Heart left ventricle (tissue), 16 donors: ENCODE data around the gene TTC8. TPM values are rescaled to one million over a fixed set of nuclear protein-coding genes. Genes with fewer than 3 reads are reported as not detected.

ENCODE experiments used
- ATAC-seq, 4 donors: fragments of 200-7000 bp; cut with Tn5 transposase; one replicate each; pipeline ENCODE4 v1.9.1; 2020 to 2022; ENCODE audit warnings: moderate library complexity in 4 of 4, mild to moderate bottlenecking in 3 of 4, moderate number of reproducible peaks in 1 of 4
- DNase-seq, 5 donors: peaks; one replicate each; pipeline ENCODE4 v3.0.0-alpha.2; 2020
- H3K27ac ChIP-seq, 12 donors: fragments of 200-600 bp; sonication (generic) in 4 of 12; one replicate each; pipeline versions ENCODE4 v1.5.0 to v1.8.0; 2016 to 2022; ENCODE audit warnings: mild to moderate bottlenecking in 2 of 12
- H3K27me3 ChIP-seq, 9 donors: fragments of 200-600 bp; sonication (generic) in 2 of 9; one replicate each; pipeline versions ENCODE4 v1.5.1 to v1.8.0; 2016 to 2022; ENCODE audit warnings: mild to moderate bottlenecking in 3 of 9
- H3K36me3 ChIP-seq, 9 donors: fragments of 200-600 bp; sonication (generic) in 2 of 9; one replicate each; pipeline versions ENCODE4 v1.5.0 to v1.8.0; 2018 to 2022; ENCODE audit warnings: mild to moderate bottlenecking in 2 of 9
- H3K4me1 ChIP-seq, 12 donors: fragments of 200-600 bp; sonication (generic) in 4 of 12; one replicate each; pipeline versions ENCODE4 v1.5.0 to v1.8.0; 2016 to 2022; ENCODE audit warnings: mild to moderate bottlenecking in 3 of 12
- H3K4me3 ChIP-seq, 12 donors: fragments of 200-600 bp; sonication (generic) in 4 of 12; one replicate each; pipeline versions ENCODE4 v1.5.0 to v1.8.0; 2017 to 2022; ENCODE audit warnings: mild to moderate bottlenecking in 9 of 12, moderate library complexity in 4 of 12
- H3K9me3 ChIP-seq, 12 donors: fragments of 200-600 bp; sonication (generic) in 4 of 12; one replicate each; pipeline versions ENCODE4 v1.5.0 to v1.8.0; 2016 to 2022; ENCODE audit warnings: mild to moderate bottlenecking in 1 of 12
- CTCF ChIP-seq, 12 donors: fragments of 200-600 bp; sonication (generic) in 4 of 12; IDR thresholded peaks; one replicate each; pipeline versions ENCODE4 v1.5.0 to v1.8.0; 2018 to 2022; ENCODE audit warnings: antibody characterized with exemption in 12 of 12, mild to moderate bottlenecking in 5 of 12
- POLR2A ChIP-seq, 2 donors: fragments of 450-650 bp; IDR thresholded peaks; one replicate each; pipeline ENCODE4 v1.6.1; 2017; ENCODE audit warnings: antibody characterized with exemption in 2 of 2, mild to moderate bottlenecking in 2 of 2, moderate library complexity in 2 of 2
- WGBS, 4 donors: extraction: QIAGEN DNeasy Blood & Tissue Kit in 2 of 4; methylation state at CpG; one replicate each; pipeline versions ENCODE4 v1.1.5 to v1.1.7; 2013 to 2018; 5-methylcytosine and 5-hydroxymethylcytosine counted together
- intact Hi-C, 10 donors: fragments of 100-400 bp; cut with DNase I; formaldehyde crosslinking; loops; one replicate each; pipeline versions ENCODE4 v1.11.1 to v1.14.2; 2022
- polyA plus RNA-seq, 2 donors: library from polyadenylated mRNA; stranded (reverse); fragments of 200-250 nt; gene quantifications; one replicate each; pipeline ENCODE4 v1.2.3, GENCODE V29; 2013
- total RNA-seq, 9 donors: library from RNA; depleted of rRNA in 2 of 9; stranded (reverse); fragments of >200 nt in 2 of 9; fragmentation: NEBNext Ultra II Directional in 3 of 9; extraction: Animal tissue kit (Norgen Biotek cat#: 25700) in 3 of 9; gene quantifications; one replicate each; pipeline versions ENCODE4 v1.1.0 to v1.2.4, GENCODE V29; 2016 to 2023
- donor health status: ischemic (EF 13 %, LVEDD 7.1; RV severe dilation, severe dysfunction).
- donor health status: healthy with polysubstance abuse.
- donor health status: DM: no; HTN: yes; CAD: no.
- donor health status: DM: no; HTN: no; CAD: no.
- donor health status: ischemic (EF 25% LVEDD 6.9; RV normal size, moderate dysfunction).
- donor health status: ischemic (EF 25% LVEDD 5.7; RV mildly dilated, moderate dysfunction).
- donor health status: healthy.
- donor health status: DM: yes; HTN: yes; CAD: no.
- donor health status: ischemic (EF 35%, LVEDD 5.7; RV mildly dilated, moderate dysfunction).
- donor health status: nonischemic (EF 11% LVEDD 7.7; RV severe dilation, severe dysfunction).
- donor health status: DM: yes; HTN: yes; CAD: no.
- donor health status: PGD.
- donor health status: ischemic (EF 29% LVEDD 5.4; RV normal size, mild dysfunction).
- donor health status: nonischemic (EF 23%, LVEDD 6.1; RV moderate dilation, normal function).

Gene TTC8
- total and polyA plus RNA-seq, 11 donors: 4.5 to 18.3 (median 11.9) TPM

DNA sequence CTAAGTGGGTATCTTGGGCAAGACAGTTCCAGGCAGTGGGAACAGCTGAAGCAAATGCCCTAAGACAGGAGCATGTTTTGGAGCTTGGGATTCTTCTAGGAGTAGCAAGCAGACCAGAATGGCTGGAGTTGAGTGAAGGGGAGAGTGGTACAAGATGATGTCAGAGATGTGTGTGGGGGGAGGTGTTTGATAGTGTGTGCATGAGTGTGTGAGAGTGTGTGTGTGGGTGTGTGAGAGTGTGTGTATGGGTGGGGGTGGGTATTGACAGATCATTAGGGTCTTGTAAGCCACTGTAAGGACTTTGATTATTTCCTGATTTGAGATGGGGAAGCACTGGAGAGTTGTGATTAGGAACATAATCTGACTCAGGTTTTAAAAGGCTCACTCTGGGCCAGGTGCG, 78.4 kb downstream of the TTC8 start:
- 91 to 97% (median 92%) methylated on average over 1 of the region's 1 CpG for WGBS, 4 donors
- H3K4me3 ChIP-seq: no peak overlapping the region

DNA sequence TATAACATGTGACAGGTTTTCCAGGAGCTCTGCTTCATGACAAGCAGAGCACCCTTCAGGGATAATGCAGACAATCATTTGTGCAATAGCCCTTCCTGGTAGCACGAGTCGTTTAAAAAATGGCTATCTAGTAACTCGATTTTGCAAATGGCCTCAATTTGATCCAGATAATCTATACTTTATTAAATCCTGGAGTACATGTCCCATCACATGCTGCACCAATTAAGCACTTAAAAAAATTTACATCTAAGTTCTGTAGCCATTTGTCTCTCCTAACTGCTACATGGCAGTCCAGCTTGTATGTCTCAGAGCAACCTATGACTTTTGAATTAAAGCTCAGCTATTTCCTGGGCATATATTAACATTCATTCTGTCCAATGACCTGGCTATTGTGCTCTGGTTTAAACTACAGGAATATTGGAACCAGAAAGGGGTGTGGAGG, 79.8 kb downstream of the TTC8 start:
- intact Hi-C loops: no loop called here
- peaks cover 0 to 6% (median 0%) of the 10 kb centered on the region in 12 donors for H3K4me1 ChIP-seq
- no peaks in the 10 kb centered on the region for H3K27me3 ChIP-seq
- no peak overlapping the region for H3K27ac ChIP-seq
- DNase-seq: no peak
- TF ChIP-seq POLR2A (IDR thresholded peaks at IDR 0.05): no peak
- no peak for TF ChIP-seq CTCF (IDR thresholded peaks at IDR 0.05)
- H3K9me3 ChIP-seq: peaks cover 0 to 14% (median 0%) of the 10 kb centered on the region in 12 donors
- ATAC-seq: no peak
- 81 to 85% (median 84%) methylated on average over 3 of the region's 3 CpGs for WGBS, 4 donors
- no peak overlapping the region for H3K4me3 ChIP-seq
- no peaks in the 10 kb centered on the region for H3K36me3 ChIP-seq

More for the DNA sequence above, 78.4 kb downstream of the TTC8 start:
- Histone ChIP-seq H3K27ac (no peak overlapping the region), H3K9me3 (peaks cover 0 to 8% (median 0%) of the 10 kb centered on the region in 12 donors), H3K27me3 (no peaks in the 10 kb centered on the region), H3K4me1 (peaks cover 0 to 6% (median 0%) of the 10 kb centered on the region in 12 donors), H3K36me3 (no peaks in the 10 kb centered on the region)
- no peak for TF ChIP-seq CTCF (IDR thresholded peaks at IDR 0.05)
- no peak for TF ChIP-seq POLR2A (IDR thresholded peaks at IDR 0.05)
- ATAC-seq (no peak), DNase-seq (no peak)
- intact Hi-C loops: no loop called here

DNA sequence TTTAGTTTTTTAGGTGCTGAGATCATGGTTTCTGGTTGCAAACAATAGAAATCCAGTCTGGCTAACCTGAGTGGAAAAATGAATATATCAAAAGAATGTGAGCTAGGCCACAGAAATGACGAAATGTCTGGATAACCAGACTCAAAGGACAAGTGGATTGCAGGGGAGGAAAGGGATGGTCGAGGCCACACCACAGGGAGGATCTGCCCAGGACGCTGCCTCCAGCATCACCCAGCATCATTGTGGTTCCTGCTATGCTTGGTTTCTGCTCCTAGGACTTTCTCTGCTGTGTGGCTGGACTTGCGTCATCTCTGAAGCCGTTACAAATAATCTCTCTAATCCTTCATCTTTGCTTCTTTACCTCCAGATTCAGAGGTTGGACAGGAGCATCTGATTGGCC, 80.4 kb downstream of the TTC8 start:
- DNase-seq (no peak), ATAC-seq (no peak)
- H3K4me1 ChIP-seq: peaks cover 0 to 6% (median 0%) of the 10 kb centered on the region in 12 donors
- WGBS, 4 donors: 77 to 85% (median 78%) methylated on average over 5 of the region's 5 CpGs
- H3K27me3 ChIP-seq: no peaks in the 10 kb centered on the region
- H3K4me3 ChIP-seq: no peak overlapping the region
- no peak for TF ChIP-seq CTCF (IDR thresholded peaks at IDR 0.05)
- TF ChIP-seq POLR2A (IDR thresholded peaks at IDR 0.05): no peak
- peaks cover 0 to 14% (median 0%) of the 10 kb centered on the region in 12 donors for H3K9me3 ChIP-seq
- H3K27ac ChIP-seq: no peak overlapping the region
- intact Hi-C loops: no loop called here
- H3K36me3 ChIP-seq: no peaks in the 10 kb centered on the region

DNA sequence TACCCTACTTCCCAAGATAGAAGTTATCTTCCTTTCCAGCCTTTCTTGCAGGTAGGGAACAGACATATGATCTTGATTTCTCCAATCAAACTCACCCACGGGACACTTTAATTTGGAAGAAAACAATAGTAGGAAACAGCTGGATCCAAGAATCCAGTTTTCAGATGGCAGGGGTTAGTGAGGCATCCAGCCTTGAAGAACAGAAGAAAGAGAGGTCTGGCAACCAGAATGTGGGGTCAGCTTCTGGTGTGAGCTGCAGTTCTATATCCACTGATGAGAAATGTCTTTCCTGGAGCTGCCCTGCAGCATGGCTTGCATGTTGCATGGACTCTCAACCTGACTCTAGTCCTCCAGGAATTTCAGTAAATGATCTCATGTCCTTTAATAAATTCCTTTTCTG, 83.8 kb downstream of the TTC8 start:
- Histone ChIP-seq H3K27me3 (no peaks in the 10 kb centered on the region), H3K9me3 (peaks cover 0 to 14% (median 0%) of the 10 kb centered on the region in 12 donors), H3K4me1 (no peaks in the 10 kb centered on the region), H3K4me3 (no peak overlapping the region), H3K36me3 (no peaks in the 10 kb centered on the region), H3K27ac (no peak overlapping the region)
- DNase-seq: no peak
- intact Hi-C loops: loop anchor here in 1 of 10 donors (1.0 kb wide), 1 partner anchor 19 kb away; no protein-coding TSS in a partner anchor
- TF ChIP-seq POLR2A (IDR thresholded peaks at IDR 0.05) (no peak), CTCF (IDR thresholded peaks at IDR 0.05) (no peak)
- ATAC-seq: no peak
- WGBS, 4 donors: 45 to 65% (median 55%) methylated on average over 1 of the region's 1 CpG
